IMR-90 (cell line): Measurements from ENCODE around the gene MSANTD1.

Experiments used
- BHLHE40 ChIP-seq: fragments of 150-350 bp; IDR thresholded peaks from 2 replicates; pipeline ENCODE4 v1.6.1; 2016; ENCODE audit warnings: mild to moderate bottlenecking, low read depth, low read length
- MXI1 ChIP-seq: IDR thresholded peaks from 2 replicates; pipeline ENCODE4 v1.6.1; 2012; ENCODE audit warnings: low read depth, mild to moderate bottlenecking, low read length, moderate library complexity, borderline replicate concordance
- POLR2A ChIP-seq: IDR thresholded peaks from 2 replicates; pipeline ENCODE4 v1.6.1; 2012; ENCODE audit warnings: mild to moderate bottlenecking, low read depth, low read length
- RCOR1 ChIP-seq: IDR thresholded peaks from 2 replicates; pipeline ENCODE4 v1.6.1; 2012; ENCODE audit warnings: mild to moderate bottlenecking, low read length, improper control_type of control experiment; ENCODE audit not compliant: insufficient replicate concordance
- SMC3 ChIP-seq: fragments of 150-350 bp; IDR thresholded peaks from 2 replicates; pipeline ENCODE4 v1.6.1; 2016; ENCODE audit warnings: low read depth, mild to moderate bottlenecking, antibody characterized with exemption, low read length, moderate library complexity
- TF ChIP-seq, protein P1 (sequence below): conservative IDR thresholded peaks from 2 replicates; pipeline ENCODE4 v1.5.1; 2012; ENCODE audit warnings: mild to moderate bottlenecking, low read depth, low read length, improper control_type of control experiment
- TF ChIP-seq, protein P2 (sequence below): fragments of 150-350 bp; IDR thresholded peaks from 2 replicates; pipeline ENCODE4 v1.6.1; 2016; ENCODE audit warnings: low read depth, mild to moderate bottlenecking, low read length, moderate library complexity, borderline replicate concordance

GRCh38 chr4:3271131-3271530 lies 22.2 kb downstream of the MSANTD1 start:
- TF ChIP-seq, protein P1, sequence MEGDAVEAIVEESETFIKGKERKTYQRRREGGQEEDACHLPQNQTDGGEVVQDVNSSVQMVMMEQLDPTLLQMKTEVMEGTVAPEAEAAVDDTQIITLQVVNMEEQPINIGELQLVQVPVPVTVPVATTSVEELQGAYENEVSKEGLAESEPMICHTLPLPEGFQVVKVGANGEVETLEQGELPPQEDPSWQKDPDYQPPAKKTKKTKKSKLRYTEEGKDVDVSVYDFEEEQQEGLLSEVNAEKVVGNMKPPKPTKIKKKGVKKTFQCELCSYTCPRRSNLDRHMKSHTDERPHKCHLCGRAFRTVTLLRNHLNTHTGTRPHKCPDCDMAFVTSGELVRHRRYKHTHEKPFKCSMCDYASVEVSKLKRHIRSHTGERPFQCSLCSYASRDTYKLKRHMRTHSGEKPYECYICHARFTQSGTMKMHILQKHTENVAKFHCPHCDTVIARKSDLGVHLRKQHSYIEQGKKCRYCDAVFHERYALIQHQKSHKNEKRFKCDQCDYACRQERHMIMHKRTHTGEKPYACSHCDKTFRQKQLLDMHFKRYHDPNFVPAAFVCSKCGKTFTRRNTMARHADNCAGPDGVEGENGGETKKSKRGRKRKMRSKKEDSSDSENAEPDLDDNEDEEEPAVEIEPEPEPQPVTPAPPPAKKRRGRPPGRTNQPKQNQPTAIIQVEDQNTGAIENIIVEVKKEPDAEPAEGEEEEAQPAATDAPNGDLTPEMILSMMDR = no peak
- TF ChIP-seq BHLHE40 (no peak), MXI1 (no peak), POLR2A (no peak), RCOR1 (no peak), SMC3 (no peak)
- TF ChIP-seq, protein P2, sequence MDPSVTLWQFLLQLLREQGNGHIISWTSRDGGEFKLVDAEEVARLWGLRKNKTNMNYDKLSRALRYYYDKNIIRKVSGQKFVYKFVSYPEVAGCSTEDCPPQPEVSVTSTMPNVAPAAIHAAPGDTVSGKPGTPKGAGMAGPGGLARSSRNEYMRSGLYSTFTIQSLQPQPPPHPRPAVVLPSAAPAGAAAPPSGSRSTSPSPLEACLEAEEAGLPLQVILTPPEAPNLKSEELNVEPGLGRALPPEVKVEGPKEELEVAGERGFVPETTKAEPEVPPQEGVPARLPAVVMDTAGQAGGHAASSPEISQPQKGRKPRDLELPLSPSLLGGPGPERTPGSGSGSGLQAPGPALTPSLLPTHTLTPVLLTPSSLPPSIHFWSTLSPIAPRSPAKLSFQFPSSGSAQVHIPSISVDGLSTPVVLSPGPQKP = no peak
